GM12878 (cell line): ENCODE measurements around the gene PLD3.

Source experiments
- CBX3 ChIP-seq: fragments of 200-600 bp; sonication (generic); IDR thresholded peaks from 2 replicates; pipeline ENCODE4 v1.6.1; 2016; ENCODE audit warnings: low read depth, borderline replicate concordance
- CREM ChIP-seq: IDR thresholded peaks from 2 replicates; pipeline ENCODE4 v1.6.1; 2014; ENCODE audit warnings: antibody characterized with exemption, low read depth
- CTCF ChIP-seq, 3 experiments: IDR thresholded peaks in 2 of 3; conservative IDR thresholded peaks in 1 of 3; 2 replicates each; pipeline ENCODE4 v1.5.1; 2011; ENCODE audit warnings: low read depth in 3 of 3, low read length in 3 of 3, mild to moderate bottlenecking in 3 of 3, control low read depth in 2 of 3, moderate library complexity in 2 of 3, inconsistent platforms in 1 of 3, mixed read lengths in 1 of 3; ENCODE audit not compliant: control insufficient read depth in 2 of 3, insufficient read depth in 1 of 3; ENCODE audit errors: extremely low read depth in 1 of 3
- NR2C2 ChIP-seq: IDR thresholded peaks from 2 replicates; pipeline ENCODE4 v1.6.1; 2011; ENCODE audit warnings: borderline replicate concordance, low read depth; ENCODE audit not compliant: control insufficient read depth, insufficient read length
- POLR2A ChIP-seq: IDR thresholded peaks from 2 replicates; pipeline ENCODE4 v1.6.1; 2011; ENCODE audit warnings: low read depth, mild to moderate bottlenecking, low read length
- RELA ChIP-seq: fragments of 450-650 bp; IDR thresholded peaks from 2 replicates; pipeline ENCODE4 v1.8.0; 2014; ENCODE audit warnings: borderline replicate concordance; ENCODE audit not compliant: partially characterized antibody
- SRF ChIP-seq, 2 experiments: IDR thresholded peaks; 2 replicates each; pipeline ENCODE4 v1.6.1; 2011; ENCODE audit warnings: low read depth in 2 of 2, low read length in 2 of 2, mild to moderate bottlenecking in 1 of 2, moderate library complexity in 1 of 2
- SUZ12 ChIP-seq: fragments of 200-600 bp; sonication (generic); IDR thresholded peaks from one replicate; pipeline ENCODE4 v1.6.1; 2018; ENCODE audit warnings: antibody characterized with exemption, mild to moderate bottlenecking; ENCODE audit not compliant: unreplicated experiment
- TBL1XR1 ChIP-seq: IDR thresholded peaks from 2 replicates; pipeline ENCODE4 v1.6.1; 2012; ENCODE audit warnings: low read depth, low read length, improper control_type of control experiment
- YY1 ChIP-seq: IDR thresholded peaks from 2 replicates; pipeline ENCODE4 v1.6.1; 2011; ENCODE audit warnings: low read depth, mild to moderate bottlenecking, low read length
- ZNF274 ChIP-seq: IDR thresholded peaks from one replicate; pipeline ENCODE4 v1.8.0; 2011; ENCODE audit not compliant: insufficient read length, insufficient read depth

DNA sequence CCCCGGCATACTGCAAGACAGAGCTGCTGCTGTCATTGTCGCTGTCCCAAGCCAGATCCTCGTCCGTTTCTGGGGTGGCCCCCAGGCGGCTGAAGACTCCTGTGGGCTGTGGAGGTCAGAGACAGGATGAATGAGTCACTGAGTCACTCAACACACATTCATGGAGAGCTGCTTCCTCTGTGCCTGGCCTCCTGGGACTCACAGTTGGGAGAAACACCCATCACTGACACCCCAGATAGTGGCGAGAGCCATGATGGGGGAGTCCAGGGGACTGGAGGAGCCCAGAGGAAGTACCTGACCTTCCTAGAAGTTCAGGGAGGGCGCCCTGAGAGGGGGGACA, 26.3 kb upstream of the PLD3 start:
- no peak for TF ChIP-seq CTCF (IDR thresholded peaks at IDR 0.05 in 2 of 3, conservative IDR thresholded peaks at IDR 0.05 in 1 of 3; ENCODE audit: control insufficient read depth in 2 of 3, extremely low read depth in 1 of 3, insufficient read depth in 1 of 3, low read depth in 3 of 3, low read length in 3 of 3)
- no peak for TF ChIP-seq SUZ12
- TF ChIP-seq SRF (IDR thresholded peaks at IDR 0.05; ENCODE audit: low read depth in 2 of 2, low read length in 2 of 2) = no peak
- no peak for TF ChIP-seq ZNF274
- no peak for TF ChIP-seq POLR2A
- TF ChIP-seq CBX3 = no peak
- no peak for TF ChIP-seq CREM
- TF ChIP-seq YY1 = no peak
- no peak for TF ChIP-seq TBL1XR1
- no peak for TF ChIP-seq RELA
- no peak for TF ChIP-seq NR2C2
